Neural cell (in vitro differentiated cells): ENCODE results near the gene GLI2. TPM values are rescaled to one million over a fixed set of nuclear protein-coding genes. Genes with fewer than 3 reads are reported as not detected.
A peak's percentile ranks its signal among the peaks of the same experiment; 100 is the strongest.

Source experiments
- H2AFZ ChIP-seq: fragments of 200-600, 300-800 bp; sonication (generic), shearing (Covaris generic); 2 replicates; pipeline ENCODE4 v1.6.0; 2014; ENCODE audit warnings: low read depth, mild to moderate bottlenecking, antibody characterized with exemption, low read length, moderate library complexity
- H3F3A ChIP-seq: fragments of 200-600 bp; shearing (Covaris generic); 2 replicates; pipeline ENCODE4 v1.6.1; 2016; ENCODE audit warnings: mild to moderate bottlenecking, moderate library complexity, mixed read lengths, antibody characterized with exemption, low read length; ENCODE audit not compliant: insufficient read depth, poor library complexity, severe bottlenecking
- H3K27ac ChIP-seq: fragments of 200-600, 300-800 bp; sonication (generic), shearing (Covaris generic); 2 replicates; pipeline ENCODE4 v1.5.1; 2014; ENCODE audit warnings: mild to moderate bottlenecking, low read length, moderate library complexity
- H3K27me3 ChIP-seq: fragments of 300-800, 200-600 bp; sonication (generic), shearing (Covaris generic); 2 replicates; pipeline ENCODE4 v1.6.0; 2014; ENCODE audit warnings: mild to moderate bottlenecking, low read depth, low read length, moderate library complexity; ENCODE audit not compliant: insufficient read depth
- H3K36me3 ChIP-seq: fragments of 300-800, 200-600 bp; sonication (generic), shearing (Covaris generic); 2 replicates; pipeline ENCODE4 v1.5.1; 2014; ENCODE audit warnings: mild to moderate bottlenecking, antibody characterized with exemption, low read length, moderate library complexity; ENCODE audit not compliant: insufficient read depth
- H3K4me2 ChIP-seq: fragments of 300-800, 200-600 bp; sonication (generic), shearing (Covaris generic); 2 replicates; pipeline ENCODE4 v1.6.0; 2014; ENCODE audit warnings: mild to moderate bottlenecking, low read length
- H3K4me3 ChIP-seq: fragments of 300-800, 200-600 bp; sonication (generic), shearing (Covaris generic); 2 replicates; pipeline ENCODE4 v1.5.1; 2014; ENCODE audit warnings: mild to moderate bottlenecking, low read length, moderate library complexity
- H3K79me2 ChIP-seq: fragments of 200-600 bp; shearing (Covaris generic); replicated peaks from 2 replicates; pipeline ENCODE4 v1.6.0; 2014; ENCODE audit warnings: mild to moderate bottlenecking, low read length, moderate library complexity; ENCODE audit not compliant: insufficient read depth
- H3K9ac ChIP-seq: fragments of 300-800, 200-600 bp; sonication (generic), shearing (Covaris generic); 2 replicates; pipeline ENCODE4 v1.6.1; 2016; ENCODE audit warnings: mild to moderate bottlenecking, low read length, mixed read lengths
- H3K9me2 ChIP-seq: fragments of 200-600 bp; shearing (Covaris generic); 2 replicates; pipeline ENCODE4 v1.6.1; 2016; ENCODE audit warnings: mild to moderate bottlenecking, low read length, mixed read lengths; ENCODE audit not compliant: insufficient read depth
- H3K9me3 ChIP-seq: fragments of 200-600, 300-800 bp; sonication (generic), shearing (Covaris generic); 2 replicates; pipeline ENCODE4 v1.6.1; 2016; ENCODE audit warnings: mild to moderate bottlenecking, mixed run types, low read length, moderate library complexity, mixed read lengths
- H4K20me1 ChIP-seq: fragments of 200-600 bp; shearing (Covaris generic); 2 replicates; pipeline ENCODE4 v1.6.1; 2016; ENCODE audit warnings: mild to moderate bottlenecking, mixed run types; ENCODE audit not compliant: insufficient read depth
- CTCF ChIP-seq: fragments of 450-650 bp; IDR thresholded peaks from 2 replicates; pipeline ENCODE4 v1.5.1; 2014; ENCODE audit warnings: antibody characterized with exemption, mild to moderate bottlenecking, moderate library complexity; ENCODE audit not compliant: poor library complexity, severe bottlenecking
- EP300 ChIP-seq: fragments of 450-650 bp; conservative IDR thresholded peaks from 2 replicates; pipeline ENCODE4 v1.6.1; 2014; ENCODE audit warnings: antibody characterized with exemption, mild to moderate bottlenecking, moderate library complexity; ENCODE audit not compliant: poor library complexity, severe bottlenecking
- MXI1 ChIP-seq: fragments of 450-650 bp; conservative IDR thresholded peaks from 2 replicates; pipeline ENCODE4 v1.6.1; 2014; ENCODE audit warnings: antibody characterized with exemption, mild to moderate bottlenecking; ENCODE audit not compliant: poor library complexity, severe bottlenecking
- POLR2AphosphoS5 ChIP-seq: IDR thresholded peaks from 2 replicates; pipeline ENCODE4 v1.6.1; 2012
- RAD21 ChIP-seq: fragments of 450-650 bp; conservative IDR thresholded peaks from 2 replicates; pipeline ENCODE4 v1.6.1; 2014; ENCODE audit warnings: antibody characterized with exemption, mild to moderate bottlenecking, moderate library complexity
- REST ChIP-seq: IDR thresholded peaks from 2 replicates; pipeline ENCODE4 v1.6.1; 2012; ENCODE audit warnings: borderline replicate concordance
- SMC3 ChIP-seq: fragments of 450-650 bp; conservative IDR thresholded peaks from 2 replicates; pipeline ENCODE4 v1.6.1; 2014; ENCODE audit warnings: antibody characterized with exemption, mild to moderate bottlenecking, moderate library complexity; ENCODE audit not compliant: poor library complexity
- TAF1 ChIP-seq: IDR thresholded peaks from 2 replicates; pipeline ENCODE4 v1.6.1; 2012; ENCODE audit warnings: low read depth
- polyA plus RNA-seq: library from polyadenylated mRNA; depleted of rRNA; stranded (reverse); fragments of >200 nt; gene quantifications from 2 replicates; pipeline ENCODE4 v1.2.3, GENCODE V29; 2014

The GLI2 gene
- polyA plus RNA-seq, 1 donor from 2014 or later, result 0.14 TPM

GRCh38 chr2:120764991-120765677, 29.5 kb downstream of the GLI2 start:
- Histone ChIP-seq H3K4me3 (no peak overlapping the region), H3K4me2 (no peak overlapping the region), H3K27ac (no peak overlapping the region), H3K36me3 (no peaks in the 10 kb centered on the region), H3F3A (no peaks in the 10 kb centered on the region), H3K9ac (no peak overlapping the region), H4K20me1 (no peaks in the 10 kb centered on the region), H3K9me3 (no peaks in the 10 kb centered on the region), H3K27me3 (no peaks in the 10 kb centered on the region), H2AFZ (no peak overlapping the region), H3K79me2 (peaks cover 50% of the 10 kb centered on the region), H3K9me2 (no peaks in the 10 kb centered on the region)
- no peak for TF ChIP-seq POLR2AphosphoS5
- TF ChIP-seq TAF1, result no peak
- TF ChIP-seq EP300, result no peak
- TF ChIP-seq REST, result no peak
- TF ChIP-seq MXI1, result no peak
- TF ChIP-seq SMC3, result no peak
- TF ChIP-seq CTCF, result no peak
- TF ChIP-seq RAD21, result no peak

- TF ChIP-seq TAF1 (no peak), REST (peak; percentile 22)
- peaks cover 50% of the 10 kb centered on the region for H3K79me2 ChIP-seq
- H3K9me2 ChIP-seq, result no peaks in the 10 kb centered on the region
- H3K27ac ChIP-seq, result no peak overlapping the region
- H4K20me1 ChIP-seq, result no peaks in the 10 kb centered on the region
- no peak overlapping the region for H3K4me2 ChIP-seq
- H3K4me3 ChIP-seq, result no peak overlapping the region
- no peak overlapping the region for H3K9ac ChIP-seq
- H3F3A ChIP-seq, result no peaks in the 10 kb centered on the region
- no peaks in the 10 kb centered on the region for H3K27me3 ChIP-seq
- H3K9me3 ChIP-seq, result no peaks in the 10 kb centered on the region
- H2AFZ ChIP-seq, result no peak overlapping the region
- H3K36me3 ChIP-seq, result no peaks in the 10 kb centered on the region
These were observed 30.2 kb downstream of the GLI2 start for GRCh38 chr2:120765678-120766469.
